ENCODE data around the gene RNGTT.

DNA sequence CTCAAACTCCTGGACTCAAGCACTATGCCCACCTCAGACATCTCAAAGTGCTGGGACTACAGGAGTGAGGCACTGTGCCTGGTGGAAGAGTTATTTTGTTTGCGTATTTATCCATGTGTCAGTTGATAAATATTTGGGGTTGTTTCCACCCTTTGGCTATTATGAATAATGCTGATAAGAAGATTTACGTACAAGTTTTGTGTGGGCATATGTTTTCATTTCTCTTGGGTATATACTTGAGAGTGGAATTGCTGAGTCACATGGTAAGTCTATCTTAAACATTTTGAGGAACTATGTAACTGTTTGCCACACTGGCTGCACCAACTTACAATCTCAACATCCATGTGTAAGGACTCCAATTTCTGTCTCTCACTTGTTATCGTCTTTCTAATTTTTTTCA is 200.3 kb downstream of the RNGTT start:
- TF ChIP-seq, protein P1, sequence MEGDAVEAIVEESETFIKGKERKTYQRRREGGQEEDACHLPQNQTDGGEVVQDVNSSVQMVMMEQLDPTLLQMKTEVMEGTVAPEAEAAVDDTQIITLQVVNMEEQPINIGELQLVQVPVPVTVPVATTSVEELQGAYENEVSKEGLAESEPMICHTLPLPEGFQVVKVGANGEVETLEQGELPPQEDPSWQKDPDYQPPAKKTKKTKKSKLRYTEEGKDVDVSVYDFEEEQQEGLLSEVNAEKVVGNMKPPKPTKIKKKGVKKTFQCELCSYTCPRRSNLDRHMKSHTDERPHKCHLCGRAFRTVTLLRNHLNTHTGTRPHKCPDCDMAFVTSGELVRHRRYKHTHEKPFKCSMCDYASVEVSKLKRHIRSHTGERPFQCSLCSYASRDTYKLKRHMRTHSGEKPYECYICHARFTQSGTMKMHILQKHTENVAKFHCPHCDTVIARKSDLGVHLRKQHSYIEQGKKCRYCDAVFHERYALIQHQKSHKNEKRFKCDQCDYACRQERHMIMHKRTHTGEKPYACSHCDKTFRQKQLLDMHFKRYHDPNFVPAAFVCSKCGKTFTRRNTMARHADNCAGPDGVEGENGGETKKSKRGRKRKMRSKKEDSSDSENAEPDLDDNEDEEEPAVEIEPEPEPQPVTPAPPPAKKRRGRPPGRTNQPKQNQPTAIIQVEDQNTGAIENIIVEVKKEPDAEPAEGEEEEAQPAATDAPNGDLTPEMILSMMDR (IDR thresholded peaks at IDR 0.05), result no peak
- no peak for TF ChIP-seq POLR2A (IDR thresholded peaks at IDR 0.05)
